Heart left ventricle (tissue), 13 donors: ENCODE data around the gene CPXM2.

Experiments used
- CTCF ChIP-seq, 12 donors: fragments of 200-600 bp; sonication (generic) in 4 of 12; IDR thresholded peaks; one replicate each; pipeline versions ENCODE4 v1.5.0 to v1.8.0; 2018 to 2022; ENCODE audit warnings: antibody characterized with exemption in 12 of 12, mild to moderate bottlenecking in 5 of 12
- POLR2A ChIP-seq, 2 donors: fragments of 450-650 bp; IDR thresholded peaks; one replicate each; pipeline ENCODE4 v1.6.1; 2017; ENCODE audit warnings: antibody characterized with exemption in 2 of 2, mild to moderate bottlenecking in 2 of 2, moderate library complexity in 2 of 2
- donor health status: ischemic (EF 13 %, LVEDD 7.1; RV severe dilation, severe dysfunction).
- donor health status: DM: no; HTN: yes; CAD: no.
- donor health status: DM: no; HTN: no; CAD: no.
- donor health status: ischemic (EF 25% LVEDD 6.9; RV normal size, moderate dysfunction).
- donor health status: ischemic (EF 25% LVEDD 5.7; RV mildly dilated, moderate dysfunction).
- donor health status: ischemic (EF 35%, LVEDD 5.7; RV mildly dilated, moderate dysfunction).
- donor health status: nonischemic (EF 11% LVEDD 7.7; RV severe dilation, severe dysfunction).
- donor health status: DM: yes; HTN: yes; CAD: no.
- donor health status: PGD.
- donor health status: ischemic (EF 29% LVEDD 5.4; RV normal size, mild dysfunction).
- donor health status: nonischemic (EF 23%, LVEDD 6.1; RV moderate dilation, normal function).

DNA sequence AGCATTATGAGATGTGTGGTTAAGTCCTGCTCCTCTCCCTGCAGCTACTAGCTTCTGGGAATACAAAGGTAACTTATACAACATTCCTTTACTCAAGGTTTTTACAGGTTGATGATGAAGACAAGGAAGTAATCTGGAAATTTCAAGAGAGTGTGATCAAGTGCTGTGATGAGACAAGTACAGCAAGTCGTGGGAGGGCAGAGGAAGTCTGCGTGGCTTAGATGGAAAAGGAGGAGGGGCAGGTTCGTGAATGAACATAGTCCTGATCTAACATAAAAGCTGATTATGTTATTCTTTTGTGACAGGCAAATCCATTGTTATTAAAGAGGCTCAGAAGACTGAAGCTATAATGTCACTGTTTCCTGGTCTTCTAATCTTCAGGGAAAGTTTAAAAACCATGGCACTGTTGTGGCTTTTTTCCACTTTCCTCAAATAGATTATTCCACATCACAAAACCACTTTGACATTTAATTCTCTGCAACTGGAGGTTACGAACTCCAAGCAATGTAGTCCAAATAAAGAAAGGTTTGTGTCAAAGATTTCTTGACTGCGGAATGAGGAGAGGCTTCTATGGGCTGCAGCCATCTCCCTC lies 84.1 kb downstream of the CPXM2 start:
- TF ChIP-seq CTCF (IDR thresholded peaks at IDR 0.05) (no peak), POLR2A (IDR thresholded peaks at IDR 0.05) (no peak)
